ENCODE data around the gene SPCS1.

SPCS1 gene

GRCh38 chr3:52733256-52733891 is 27.5 kb downstream of the SPCS1 start:
- no peak for DNase-seq (ENCODE audit: low read depth)

GRCh38 chr3:52739730-52740129 is 33.8 kb downstream of the SPCS1 start:
- no peak for DNase-seq (ENCODE audit: low read depth)

- DNase-seq (ENCODE audit: low read depth) = no peak
These were observed 36.6 kb downstream of the SPCS1 start for GRCh38 chr3:52742418-52743041.

- DNase-seq (ENCODE audit: low read depth) = no peak
These were observed 37.2 kb downstream of the SPCS1 start for GRCh38 chr3:52743152-52743551.

GRCh38 chr3:52743721-52744120 is 37.8 kb downstream of the SPCS1 start:
- DNase-seq (ENCODE audit: low read depth) = no peak

- DNase-seq (ENCODE audit: low read depth) = no peak
These were observed 46.2 kb downstream of the SPCS1 start for GRCh38 chr3:52752045-52752660.

GRCh38 chr3:52754373-52754772 is 48.5 kb downstream of the SPCS1 start:
- no peak for DNase-seq (ENCODE audit: low read depth)

- DNase-seq (ENCODE audit: low read depth) = no peak
These were observed 50.2 kb downstream of the SPCS1 start for GRCh38 chr3:52756141-52756540.

Measured in activated T-helper 9 cell treated with anti-CD3 and anti-CD28 coated beads, Interleukin-2, amount 50 U/mL, for 16 hours (primary cell).